Activated T-cell treated with anti-CD3 and anti-CD28 coated beads, Interleukin-2, amount 50 U/mL, for 1 hour (primary cell): ENCODE data around the gene FAM229B.
"Not testable (repeated sequence)": the region's sequence is repeated elsewhere in the genome, so short reads cannot be mapped to it uniquely, and the experiment has no call there.

Experiments used
- DNase-seq: peaks from one replicate; pipeline ENCODE4 v3.0.0-alpha.2; 2020

Gene FAM229B

GRCh38 chr6:112065426-112065986 lies 21.9 kb upstream of the FAM229B start:
- no peak for DNase-seq

GRCh38 chr6:112066606-112067005 lies 20.8 kb upstream of the FAM229B start:
- no peak for DNase-seq

GRCh38 chr6:112081569-112081968 lies 5.8 kb upstream of the FAM229B start:
- DNase-seq, result no peak

- DNase-seq, result no peak
Measured at GRCh38 chr6:112085286-112086065, 1.9 kb upstream of the FAM229B start.

- DNase-seq, result no peak
Measured at GRCh38 chr6:112086744-112087135, 651 bp upstream of the FAM229B start.

GRCh38 chr6:112087916-112088315 lies 525 bp downstream of the FAM229B start:
- no peak for DNase-seq

GRCh38 chr6:112096901-112097300 lies 9.5 kb downstream of the FAM229B start:
- no peak for DNase-seq

- no peak for DNase-seq
Measured at GRCh38 chr6:112100561-112100960, 13.2 kb downstream of the FAM229B start.

- not testable (repeated sequence) for DNase-seq
Measured at GRCh38 chr6:112106026-112106425, 18.6 kb downstream of the FAM229B start.

GRCh38 chr6:112106562-112106961 lies 19.2 kb downstream of the FAM229B start:
- DNase-seq, result no peak

- no peak for DNase-seq
Measured at GRCh38 chr6:112109262-112109661, 21.9 kb downstream of the FAM229B start.

- DNase-seq, result no peak
Measured at GRCh38 chr6:112113431-112113830, 26.0 kb downstream of the FAM229B start.

GRCh38 chr6:112113918-112114317 lies 26.5 kb downstream of the FAM229B start:
- DNase-seq, result no peak

- no peak for DNase-seq
Measured at GRCh38 chr6:112114577-112115223, 27.3 kb downstream of the FAM229B start.

GRCh38 chr6:112116221-112116620 lies 28.8 kb downstream of the FAM229B start:
- no peak for DNase-seq

- no peak for DNase-seq
Measured at GRCh38 chr6:112117554-112117953, 30.2 kb downstream of the FAM229B start.

- no peak for DNase-seq
Measured at GRCh38 chr6:112118034-112118433, 30.6 kb downstream of the FAM229B start.

GRCh38 chr6:112122756-112123155 lies 35.4 kb downstream of the FAM229B start:
- no peak for DNase-seq

GRCh38 chr6:112123982-112124381 lies 36.6 kb downstream of the FAM229B start:
- DNase-seq, result no peak

- DNase-seq, result no peak
Measured at GRCh38 chr6:112128208-112128607, 40.8 kb downstream of the FAM229B start.

GRCh38 chr6:112130878-112131277 lies 43.5 kb downstream of the FAM229B start:
- DNase-seq, result no peak

- no peak for DNase-seq
Measured at GRCh38 chr6:112139052-112139451, 51.7 kb downstream of the FAM229B start.

- DNase-seq, result no peak
Measured at GRCh38 chr6:112141707-112142106, 54.3 kb downstream of the FAM229B start.
